D721Med (cell line): Measurements from ENCODE around the gene KCNIP3.

Experiments used
- DNase-seq: peaks from one replicate; pipeline ENCODE4 v3.0.0; 2011; ENCODE audit warnings: low spot score; ENCODE audit not compliant: insufficient read length
- FAIRE-seq: peaks from 2 replicates; lab custom pipeline; 2011; peaks lifted over from hg19 to GRCh38; lab: Jason Lieb, UNC
- CTCF ChIP-seq: IDR thresholded peaks from 2 replicates; pipeline ENCODE4 v1.5.1; 2012; ENCODE audit warnings: mild to moderate bottlenecking, control low read depth; ENCODE audit not compliant: insufficient read depth; ENCODE audit errors: missing control alignments

The KCNIP3 gene

DNA sequence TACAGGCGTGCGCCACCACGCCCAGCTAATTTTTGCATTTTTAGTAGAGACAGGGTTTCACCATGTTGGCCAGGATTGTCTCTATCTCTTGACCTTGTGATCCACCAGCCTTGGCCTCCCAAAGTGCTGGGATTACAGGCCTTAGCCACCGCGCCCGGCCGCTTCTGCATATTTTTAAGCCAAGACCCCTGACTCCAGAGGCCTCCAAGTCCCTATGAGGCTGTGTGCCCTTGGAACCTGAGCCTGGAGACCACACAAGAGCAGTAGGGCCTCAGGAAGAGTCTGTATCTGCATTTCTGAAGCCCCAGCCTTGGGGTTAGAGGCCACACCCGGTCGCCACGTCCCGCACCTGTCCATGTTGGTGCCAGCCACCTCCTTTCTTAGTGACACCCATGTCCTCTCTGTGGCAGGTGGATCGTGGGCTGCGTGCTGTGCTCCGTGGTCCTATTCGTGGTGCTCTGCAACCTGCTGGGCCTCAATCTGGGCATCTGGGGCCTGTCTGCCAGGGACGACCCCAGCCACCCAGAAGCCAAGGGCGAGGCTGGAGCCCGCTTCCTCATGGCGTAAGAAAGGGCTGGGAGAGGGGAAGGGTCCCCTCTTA lies 17.6 kb upstream of the KCNIP3 start:
- no peak for FAIRE-seq
- no peak for DNase-seq
- no peak for TF ChIP-seq CTCF

- no peak for FAIRE-seq
- TF ChIP-seq CTCF, result no peak
Measured at GRCh38 chr2:95281071-95281470, 16.1 kb upstream of the KCNIP3 start.

GRCh38 chr2:95281786-95282185 lies 15.4 kb upstream of the KCNIP3 start:
- DNase-seq (no peak), FAIRE-seq (no peak)
- TF ChIP-seq CTCF, result no peak

More at GRCh38 chr2:95281071-95281470, 16.1 kb upstream of the KCNIP3 start:
- DNase-seq, result no peak

GRCh38 chr2:95282458-95282857 lies 14.7 kb upstream of the KCNIP3 start:
- TF ChIP-seq CTCF, result no peak
- FAIRE-seq (no peak), DNase-seq (no peak)

- no peak for DNase-seq
- FAIRE-seq, result no peak
- TF ChIP-seq CTCF, result no peak
Measured at GRCh38 chr2:95283562-95283961, 13.6 kb upstream of the KCNIP3 start.

DNA sequence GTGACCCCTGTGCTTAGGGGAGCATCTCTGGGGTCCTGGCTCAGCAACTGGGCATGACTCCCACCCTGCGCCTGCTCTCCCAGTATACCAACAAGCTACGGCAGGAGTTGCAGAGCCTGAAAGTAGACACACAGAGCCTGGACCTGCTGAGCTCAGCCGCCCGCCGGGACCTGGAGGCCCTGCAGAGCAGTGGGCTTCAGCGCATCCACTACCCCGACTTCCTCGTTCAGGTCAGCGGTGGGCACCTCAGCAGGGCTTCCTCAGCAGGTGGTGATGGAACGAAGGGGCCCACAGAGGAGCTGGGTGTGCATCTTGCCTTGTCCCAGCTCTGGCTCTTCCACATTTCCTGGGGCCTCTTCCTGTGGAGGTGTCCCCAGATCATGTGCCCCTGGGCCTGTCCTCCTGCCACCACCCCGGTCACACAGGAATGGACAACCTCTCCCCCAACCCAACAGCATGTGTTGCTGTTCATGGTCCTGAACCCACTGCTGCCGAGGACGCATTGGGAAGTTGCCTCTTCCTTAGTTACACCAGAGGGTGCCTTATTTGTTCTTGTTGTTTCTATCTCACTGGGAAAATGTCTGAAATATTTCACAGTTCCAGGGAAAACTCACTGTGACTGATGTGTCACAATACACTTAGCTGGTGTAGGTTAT lies 12.1 kb upstream of the KCNIP3 start:
- FAIRE-seq, result no peak

More for the DNA sequence above, 12.1 kb upstream of the KCNIP3 start:
- no peak for DNase-seq
- no peak for TF ChIP-seq CTCF
